A549 (cell line): Measurements from ENCODE around the gene C16orf54. TPM values are rescaled to one million over a fixed set of nuclear protein-coding genes. Genes with fewer than 3 reads are reported as not detected.

ENCODE experiments used
- ATAC-seq, 2 experiments: fragments of 200-7000 bp in 1 of 2; fragments of >200 bp in 1 of 2; cut with Nextera tagmentation in 1 of 2; cut with Tn5 transposase in 1 of 2; 3 replicates each; pipeline versions ENCODE4 v1.8.0 to v1.9.1; 2018 to 2020; ENCODE audit warnings: mild to moderate bottlenecking in 1 of 2, moderate library complexity in 1 of 2
- CTCF ChIA-PET: fragments of 300-600 bp; sonication (Branson Sonifier 250); formaldehyde crosslinking; extraction: SDS; loops from one replicate; lab custom pipeline; 2021; ENCODE audit warnings: antibody characterized with exemption, inconsistent platforms; lab: Yijun Ruan, JAX
- POLR2A ChIA-PET: fragments of 350-600 bp; formaldehyde crosslinking; extraction: SDS; loops from one replicate; lab custom pipeline; 2021; ENCODE audit warnings: antibody characterized with exemption, inconsistent platforms; lab: Yijun Ruan, JAX
- DNase-seq, 2 experiments: peaks; one replicate each; pipeline versions ENCODE4 v3.0.0 to v3.0.0-alpha.2; 2011 to 2016; ENCODE audit warnings: low read depth in 1 of 2, low spot score in 1 of 2
- FAIRE-seq: peaks from 2 replicates; lab custom pipeline; 2011; peaks lifted over from hg19 to GRCh38; lab: Jason Lieb, UNC
- H3K27ac ChIP-seq, 2 experiments: fragments of >200 bp; sonication (Bioruptor Twin); formaldehyde crosslinking; 3 replicates each; pipeline ENCODE4 v1.5.1; 2016 to 2017
- H3K4me1 ChIP-seq: fragments of >200 bp; sonication (Bioruptor Twin); formaldehyde crosslinking; 3 replicates; pipeline ENCODE4 v1.6.1; 2016
- H3K4me2 ChIP-seq: fragments of >200 bp; sonication (Bioruptor Twin); formaldehyde crosslinking; 3 replicates; pipeline ENCODE4 v1.6.1; 2016
- H3K4me3 ChIP-seq: fragments of >200 bp; sonication (Bioruptor Twin); formaldehyde crosslinking; 3 replicates; pipeline ENCODE4 v1.5.1; 2016
- H3K9me3 ChIP-seq: fragments of >200 bp; sonication (Bioruptor Twin); formaldehyde crosslinking; 3 replicates; pipeline ENCODE4 v1.6.1; 2016
- ATOH8 ChIP-seq: fragments of 250-450 bp; sonication (Bioruptor Pico); IDR thresholded peaks from 2 replicates; pipeline ENCODE4 v1.5.0; 2020; ENCODE audit warnings: low read depth, mild to moderate bottlenecking, moderate library complexity
- CBX2 ChIP-seq: fragments of 200-600 bp; sonication (generic); IDR thresholded peaks from 2 replicates; pipeline ENCODE4 v1.6.1; 2016; ENCODE audit warnings: low read depth, mild to moderate bottlenecking, borderline replicate concordance
- CBX8 ChIP-seq: fragments of 200-600 bp; sonication (generic); IDR thresholded peaks from 2 replicates; pipeline ENCODE4 v1.6.1; 2016
- CHD2 ChIP-seq: fragments of 150-350 bp; IDR thresholded peaks from 2 replicates; pipeline ENCODE4 v1.6.1; 2014; ENCODE audit warnings: low read length; ENCODE audit not compliant: partially characterized antibody
- CTCF ChIP-seq: fragments of >200 bp; sonication (Bioruptor Twin); formaldehyde crosslinking; IDR thresholded peaks from 3 replicates; pipeline ENCODE4 v1.5.1; 2016
- E2F6 ChIP-seq: IDR thresholded peaks from 2 replicates; pipeline ENCODE4 v1.6.1; 2012; ENCODE audit warnings: low read depth, borderline replicate concordance
- EP300 ChIP-seq, 2 experiments: fragments of >200 bp; sonication (Bioruptor Twin); formaldehyde crosslinking; IDR thresholded peaks; 2 replicates in 1 of 2; 3 replicates in 1 of 2; pipeline ENCODE4 v1.6.1; 2016 to 2017
- FOSB ChIP-seq: fragments of 250-450 bp; sonication (Bioruptor Pico); IDR thresholded peaks from 2 replicates; pipeline ENCODE4 v1.5.0; 2020; ENCODE audit warnings: mild to moderate bottlenecking, moderate library complexity
- FOSL2 ChIP-seq, 2 experiments: fragments of 450-650 bp in 1 of 2; fragments of >200 bp in 1 of 2; sonication (Bioruptor Twin) in 1 of 2; formaldehyde crosslinking; IDR thresholded peaks; 2 replicates each; pipeline versions ENCODE4 v1.5.0 to v1.6.1; 2016 to 2020; ENCODE audit warnings: mild to moderate bottlenecking in 1 of 2, moderate library complexity in 1 of 2
- HDAC2 ChIP-seq: fragments of 200-600 bp; sonication (generic); IDR thresholded peaks from 2 replicates; pipeline ENCODE4 v1.6.1; 2016
- HES2 ChIP-seq: fragments of >200 bp; sonication (Bioruptor Twin); formaldehyde crosslinking; IDR thresholded peaks from 2 replicates; pipeline ENCODE4 v1.6.1; 2016
- MAFK ChIP-seq: fragments of 450-650 bp; IDR thresholded peaks from 2 replicates; pipeline ENCODE4 v1.6.1; 2014; ENCODE audit not compliant: partially characterized antibody
- MAZ ChIP-seq: fragments of 150-350 bp; IDR thresholded peaks from 2 replicates; pipeline ENCODE4 v1.6.1; 2014; ENCODE audit warnings: antibody characterized with exemption, low read depth, low read length, borderline replicate concordance
- MYC ChIP-seq: IDR thresholded peaks from 2 replicates; pipeline ENCODE4 v1.6.1; 2012; ENCODE audit warnings: mild to moderate bottlenecking, inconsistent platforms, low read length, improper control_type of control experiment, borderline replicate concordance
- PHF8 ChIP-seq: fragments of 200-600 bp; sonication (generic); IDR thresholded peaks from 2 replicates; pipeline ENCODE4 v1.6.1; 2016; ENCODE audit warnings: low read depth, mild to moderate bottlenecking, antibody characterized with exemption, moderate library complexity, borderline replicate concordance
- RAD21 ChIP-seq, 2 experiments: fragments of >200 bp in 1 of 2; sonication (Bioruptor Twin) in 1 of 2; formaldehyde crosslinking in 1 of 2; IDR thresholded peaks in 1 of 2; conservative IDR thresholded peaks in 1 of 2; 2 replicates in 1 of 2; 3 replicates in 1 of 2; pipeline ENCODE4 v1.6.1; 2012 to 2018; ENCODE audit warnings: inconsistent platforms in 1 of 2
- RARB ChIP-seq: fragments of 250-450 bp; sonication (Bioruptor Pico); IDR thresholded peaks from 2 replicates; pipeline ENCODE4 v1.8.0; 2021; ENCODE audit warnings: mild to moderate bottlenecking, moderate library complexity
- RCOR1 ChIP-seq: fragments of 150-350 bp; IDR thresholded peaks from 2 replicates; pipeline ENCODE4 v1.6.1; 2014; ENCODE audit warnings: antibody characterized with exemption, low read length, low read depth
- REST ChIP-seq: fragments of 200-600 bp; sonication (generic); IDR thresholded peaks from 2 replicates; pipeline ENCODE4 v1.6.1; 2016; ENCODE audit warnings: antibody characterized with exemption, mild to moderate bottlenecking, moderate library complexity
- SMC3 ChIP-seq: fragments of >200 bp; sonication (Bioruptor Twin); formaldehyde crosslinking; IDR thresholded peaks from 3 replicates; pipeline ENCODE4 v1.6.1; 2018; ENCODE audit warnings: inconsistent platforms
- SREBF2 ChIP-seq: fragments of 450-650 bp; IDR thresholded peaks from 2 replicates; pipeline ENCODE4 v1.6.1; 2014; ENCODE audit warnings: mild to moderate bottlenecking, moderate library complexity
- ZC3H11A ChIP-seq: fragments of 450-650 bp; IDR thresholded peaks from 2 replicates; pipeline ENCODE4 v1.6.1; 2014; ENCODE audit warnings: antibody characterized with exemption, mild to moderate bottlenecking
- ZFP36 ChIP-seq: fragments of 450-650 bp; IDR thresholded peaks from 2 replicates; pipeline ENCODE4 v1.6.1; 2014; ENCODE audit warnings: borderline replicate concordance; ENCODE audit not compliant: partially characterized antibody
- WGBS: methylation state at CpG from one replicate; pipeline ENCODE4 v1.1.6; 2017; ENCODE audit errors: missing lambda C conversion rate; 5-methylcytosine and 5-hydroxymethylcytosine counted together
- polyA plus RNA-seq, 4 experiments: library from polyadenylated mRNA; depleted of rRNA in 3 of 4; stranded (reverse); fragments of >200 nt; fragmentation: RNase III in 1 of 4; extraction: RNeasy Plus Mini Kit Qiagen cat#74134 plus additional on column Dnase treatment in 1 of 4; gene quantifications; 2 replicates in 3 of 4; 3 replicates in 1 of 4; pipeline ENCODE4 v1.2.3, GENCODE V29; 2011 to 2017

Gene C16orf54
- polyA plus RNA-seq, 2 of the 4 experiments (the other 2 are of a cell fraction) = not detected

- Histone ChIP-seq H3K4me2 (peak overlapping the region; percentile 91), H3K4me1 (0 out of 3 replicates have a peak, but pooled peaks cover 3% of the 10 kb centered on the region), H3K27ac (peak overlapping the region; percentile 54 to 71; a peak in 4 of 6 replicates), H3K9me3 (no peaks in the 10 kb centered on the region)
- DNase-seq = peak; percentile 68 to 83
- FAIRE-seq = peak; percentile 23
- POLR2A ChIA-PET = no interaction called here
- ATAC-seq = peak; percentile 96 to 98
- 12% methylated on average over 6 of the region's 6 CpGs for WGBS
- peak; percentile 52; a peak in 4 of 5 replicates for TF ChIP-seq RAD21 (conservative IDR thresholded peaks at IDR 0.05 in 1 of 2, IDR thresholded peaks at IDR 0.05 in 1 of 2)
- TF ChIP-seq RCOR1 = no peak
- peak; percentile 47; the same call in 2 of the 3 replicates for TF ChIP-seq SMC3
- no peak for TF ChIP-seq MYC
- peak; percentile 64 for TF ChIP-seq CTCF
- TF ChIP-seq, all 56 proteins: peak for 3
- CTCF ChIA-PET = interaction anchor here (0.5 to 4.7 kb wide), 36 partner anchors 9 to 383 kb away, joined by 3 to 52 read pairs (median 4); partner anchors contain the start of genes C16orf54, KIF22, MVP and PAGR1
- H3K4me3 ChIP-seq = peak overlapping the region; percentile 34; the same call in 2 of the 3 replicates
Observed at GRCh38 chr16:29729116-29729521, 16.7 kb downstream of the C16orf54 start.

- FAIRE-seq = no peak
- POLR2A ChIA-PET = no interaction called here
- ATAC-seq = no peak
- Histone ChIP-seq H3K4me2 (no peak overlapping the region), H3K27ac (no peak overlapping the region), H3K4me1 (0 out of 3 replicates have a peak, but pooled peaks cover 3% of the 10 kb centered on the region), H3K9me3 (no peaks in the 10 kb centered on the region)
- TF ChIP-seq FOSL2 (IDR thresholded peaks at IDR 0.05) = no peak
- TF ChIP-seq FOSL2 (CRISPR knock-in tag; IDR thresholded peaks at IDR 0.05) = no peak
- no peak for TF ChIP-seq REST
- no peak for TF ChIP-seq EP300 (IDR thresholded peaks at IDR 0.05)
- TF ChIP-seq, all 56 proteins: peak for 0
- CTCF ChIA-PET = interaction anchor here (0.9 to 4.7 kb wide), 8 partner anchors 9 to 88 kb away, joined by 3 to 52 read pairs (median 5); partner anchors contain the start of genes KIF22 and PAGR1
- WGBS = 54% methylated on average over 7 of the region's 7 CpGs
- DNase-seq = no peak
- H3K4me3 ChIP-seq = no peak overlapping the region
Observed at GRCh38 chr16:29727452-29727851, 18.3 kb downstream of the C16orf54 start.

- H3K9me3 ChIP-seq = no peaks in the 10 kb centered on the region
- FAIRE-seq = no peak
- no peak for DNase-seq
- 70% methylated on average over 6 of the region's 9 CpGs for WGBS
- H3K4me3 ChIP-seq = no peak overlapping the region
- no peak for ATAC-seq
- no peak overlapping the region for H3K4me2 ChIP-seq
- ChIA-PET POLR2A (no interaction called here), CTCF (interaction anchor here (1.1 to 4.7 kb wide), 5 partner anchors 9 to 63 kb away, joined by 3 to 52 read pairs (median 6); partner anchors contain the start of gene KIF22)
- H3K27ac ChIP-seq = no peak overlapping the region
- H3K4me1 ChIP-seq = 0 out of 3 replicates have a peak, but pooled peaks cover 3% of the 10 kb centered on the region
- TF ChIP-seq HDAC2 = no peak
- TF ChIP-seq ATOH8 (CRISPR knock-in tag) = no peak
- TF ChIP-seq MAZ = no peak
- no peak for TF ChIP-seq HES2
- no peak for TF ChIP-seq RAD21 (conservative IDR thresholded peaks at IDR 0.05 in 1 of 2, IDR thresholded peaks at IDR 0.05 in 1 of 2)
- TF ChIP-seq MYC = no peak
- no peak for TF ChIP-seq CBX8
- TF ChIP-seq ZFP36 = no peak
- TF ChIP-seq E2F6 = no peak
- TF ChIP-seq CBX2 = no peak
- TF ChIP-seq ZC3H11A = no peak
- TF ChIP-seq PHF8 = no peak
- TF ChIP-seq SREBF2 = no peak
- TF ChIP-seq RARB (CRISPR knock-in tag) = no peak
- TF ChIP-seq FOSB (CRISPR knock-in tag) = no peak
- no peak for TF ChIP-seq MAFK
- TF ChIP-seq CHD2 = no peak
Observed at GRCh38 chr16:29726845-29727377, 18.9 kb downstream of the C16orf54 start.
